ENCODE results near the gene PLXND1.
A peak's percentile ranks its signal among the peaks of the same experiment; 100 is the strongest.

PLXND1 gene

GRCh38 chr3:129599607-129600006 is 6.9 kb downstream of the PLXND1 start:
- DNase-seq, result no peak

GRCh38 chr3:129599073-129599472 is 7.4 kb downstream of the PLXND1 start:
- no peak for DNase-seq

- DNase-seq, result no peak
Observed at GRCh38 chr3:129598484-129598883, 8.0 kb downstream of the PLXND1 start.

- no peak for DNase-seq
Observed at GRCh38 chr3:129598000-129598381, 8.5 kb downstream of the PLXND1 start.

GRCh38 chr3:129597087-129597999 is 9.1 kb downstream of the PLXND1 start:
- peak; percentile 20 for DNase-seq

GRCh38 chr3:129596194-129597086 is 10.0 kb downstream of the PLXND1 start:
- DNase-seq, result no peak

GRCh38 chr3:129595544-129596193 is 10.8 kb downstream of the PLXND1 start:
- DNase-seq, result no peak

- DNase-seq, result no peak
Observed at GRCh38 chr3:129594907-129595390, 11.5 kb downstream of the PLXND1 start.

GRCh38 chr3:129594409-129594808 is 12.1 kb downstream of the PLXND1 start:
- DNase-seq, result no peak

- peak; percentile 99 for DNase-seq
Observed at GRCh38 chr3:129593595-129594339, 12.7 kb downstream of the PLXND1 start.

- no peak for DNase-seq
Observed at GRCh38 chr3:129593230-129593594, 13.3 kb downstream of the PLXND1 start.

- no peak for DNase-seq
Observed at GRCh38 chr3:129592381-129593131, 13.9 kb downstream of the PLXND1 start.

- no peak for DNase-seq
Observed at GRCh38 chr3:129591932-129592331, 14.5 kb downstream of the PLXND1 start.

- DNase-seq, result no peak
Observed at GRCh38 chr3:129590215-129590614, 16.3 kb downstream of the PLXND1 start.

GRCh38 chr3:129587566-129588210 is 18.8 kb downstream of the PLXND1 start:
- DNase-seq, result no peak

GRCh38 chr3:129586746-129587430 is 19.6 kb downstream of the PLXND1 start:
- no peak for DNase-seq

GRCh38 chr3:129585949-129586657 is 20.4 kb downstream of the PLXND1 start:
- DNase-seq, result no peak

GRCh38 chr3:129584631-129585030 is 21.8 kb downstream of the PLXND1 start:
- DNase-seq, result no peak

- DNase-seq, result no peak
Observed at GRCh38 chr3:129583289-129583688, 23.2 kb downstream of the PLXND1 start.

- no peak for DNase-seq
Observed at GRCh38 chr3:129582799-129583198, 23.7 kb downstream of the PLXND1 start.

Measured in NCI-H1417 treated with DMSO at 0.1 percent for 48 hours (cell line).